ENCODE data around the gene MSX1. TPM values are rescaled to one million over a fixed set of nuclear protein-coding genes. Genes with fewer than 3 reads are reported as not detected.
A peak's percentile ranks its signal among the peaks of the same experiment; 100 is the strongest.

The MSX1 gene
- total and polyA plus RNA-seq, 2 experiments from 2014 or later: 0.61 TPM; not detected in 1

DNA sequence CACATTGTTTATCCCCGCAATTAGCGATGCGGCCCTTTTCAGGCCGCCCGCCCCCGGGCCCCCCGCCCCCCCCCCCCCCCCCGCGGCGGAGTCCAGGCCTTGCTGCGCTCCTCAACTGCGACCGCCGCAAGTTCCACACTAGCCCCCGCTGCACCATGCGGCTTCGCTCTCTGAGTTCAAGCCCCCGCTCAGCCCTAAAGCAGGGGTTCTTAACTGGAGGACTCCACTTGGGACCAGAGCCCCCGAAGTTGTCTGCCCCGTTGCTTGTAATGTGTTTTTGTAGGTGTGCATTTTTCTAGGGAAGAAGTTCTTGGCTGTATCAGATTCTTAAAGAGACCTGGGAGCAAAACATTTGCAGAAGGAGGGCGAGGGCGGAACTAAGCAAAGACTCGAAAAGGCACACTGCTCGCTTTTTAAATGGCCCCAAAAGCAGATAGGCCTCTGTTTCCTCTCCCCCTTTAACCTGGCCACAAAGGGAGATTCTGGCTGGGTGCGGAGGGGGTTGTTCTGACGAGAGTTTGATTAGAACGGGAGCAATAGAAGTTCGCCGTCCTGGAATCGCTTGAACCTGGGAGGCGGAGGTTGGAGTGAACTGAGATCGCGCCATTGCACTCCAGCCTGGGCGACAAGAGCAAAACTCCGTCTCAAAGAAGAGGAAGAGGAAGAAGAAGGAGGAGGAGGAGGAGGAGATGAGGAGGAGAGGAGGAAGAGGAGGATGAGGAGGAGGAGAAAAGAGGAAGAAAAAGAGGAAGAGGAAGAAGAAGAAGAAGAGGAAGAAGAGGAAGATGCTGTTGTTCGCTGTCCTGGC, 2.3 kb upstream of the MSX1 start:
- Mint-ChIP-seq H3K27ac (no peak overlapping the region), H3K4me1 (peaks cover 54% of the 10 kb centered on the region), H3K9me3 (peaks cover 12% of the 10 kb centered on the region), H3K27me3 (ENCODE audit: insufficient read depth, low read depth, poor library complexity) (peaks cover 90% of the 10 kb centered on the region), H3K36me3 (ENCODE audit: low read depth) (no peaks in the 10 kb centered on the region), H3K4me3 (peak overlapping the region; percentile 46; the same call in 1 of the 3 replicates)
- DNase-seq (ENCODE audit: low spot score) (no peak), ATAC-seq (no peak)
- Histone ChIP-seq H3F3A (replicated peaks; ENCODE audit: low read depth) (peaks cover 41% of the 10 kb centered on the region), H3K27ac (ENCODE audit: low read depth) (no peak overlapping the region), H3K4me1 (ENCODE audit: insufficient read depth) (peaks cover 53% of the 10 kb centered on the region), H2AFZ (no peak overlapping the region), H3K4me3 (no peak overlapping the region), H3K36me3 (ENCODE audit: insufficient read depth) (no peaks in the 10 kb centered on the region), H3K27me3 (ENCODE audit: insufficient read depth) (peaks cover 96% of the 10 kb centered on the region), H3K79me2 (replicated peaks; ENCODE audit: insufficient read depth) (no peaks in the 10 kb centered on the region), H3K9me2 (ENCODE audit: insufficient read depth) (no peaks in the 10 kb centered on the region), H4K20me1 (replicated peaks; ENCODE audit: insufficient read depth) (peaks cover 53% of the 10 kb centered on the region), H3K4me2 (no peak overlapping the region)
- no peak for TF ChIP-seq REST (IDR thresholded peaks at IDR 0.05; ENCODE audit: unreplicated experiment)
- TF ChIP-seq EZH2phosphoT487 (IDR thresholded peaks at IDR 0.05; ENCODE audit: unreplicated experiment): peak; percentile 86
- TF ChIP-seq ZNF114 (CRISPR knock-in tag; IDR thresholded peaks at IDR 0.05): no peak
- TF ChIP-seq EZH2 (IDR thresholded peaks at IDR 0.05; ENCODE audit: low read depth, unreplicated experiment): peak; percentile 99
- TF ChIP-seq STAT1 (IDR thresholded peaks at IDR 0.05; ENCODE audit: unreplicated experiment): no peak
- no peak for TF ChIP-seq POLR2AphosphoS5 (IDR thresholded peaks at IDR 0.05; ENCODE audit: low read depth)
- TF ChIP-seq NANOG (IDR thresholded peaks at IDR 0.05; ENCODE audit: borderline replicate concordance): no peak

GRCh38 chr4:4857809-4858508, 1.5 kb upstream of the MSX1 start:
- DNase-seq (ENCODE audit: low spot score): peak; percentile 51
- Mint-ChIP-seq H3K27ac (no peak overlapping the region), H3K4me3 (peak overlapping the region; percentile 55), H3K27me3 (ENCODE audit: insufficient read depth, low read depth, poor library complexity) (peaks cover 90% of the 10 kb centered on the region), H3K36me3 (ENCODE audit: low read depth) (no peaks in the 10 kb centered on the region), H3K9me3 (peaks cover 12% of the 10 kb centered on the region), H3K4me1 (peaks cover 55% of the 10 kb centered on the region)
- no peak for ATAC-seq
- no peaks in the 10 kb centered on the region for H3K9me2 ChIP-seq (ENCODE audit: insufficient read depth)
- no peaks in the 10 kb centered on the region for H3K79me2 ChIP-seq (replicated peaks; ENCODE audit: insufficient read depth)
- 0 out of 2 replicates have a peak overlapping the region, but pooled peaks have one; percentile 10 for H3K4me3 ChIP-seq
- H3K4me1 ChIP-seq (ENCODE audit: insufficient read depth): peaks cover 54% of the 10 kb centered on the region
- H2AFZ ChIP-seq: no peak overlapping the region
- no peak overlapping the region for H3K27ac ChIP-seq (ENCODE audit: low read depth)
- peaks cover 39% of the 10 kb centered on the region for H3F3A ChIP-seq (replicated peaks; ENCODE audit: low read depth)
- H3K27me3 ChIP-seq (ENCODE audit: insufficient read depth): peaks cover 96% of the 10 kb centered on the region
- H3K4me2 ChIP-seq: no peak overlapping the region; the same call in 1 of the 2 replicates
- peaks cover 58% of the 10 kb centered on the region for H4K20me1 ChIP-seq (replicated peaks; ENCODE audit: insufficient read depth)
- H3K36me3 ChIP-seq (ENCODE audit: insufficient read depth): no peaks in the 10 kb centered on the region
- no peak for TF ChIP-seq NANOG (IDR thresholded peaks at IDR 0.05; ENCODE audit: borderline replicate concordance)
- no peak for TF ChIP-seq ZNF114 (CRISPR knock-in tag; IDR thresholded peaks at IDR 0.05)
- no peak for TF ChIP-seq ETS1 (IDR thresholded peaks at IDR 0.05)
- TF ChIP-seq, protein P1, sequence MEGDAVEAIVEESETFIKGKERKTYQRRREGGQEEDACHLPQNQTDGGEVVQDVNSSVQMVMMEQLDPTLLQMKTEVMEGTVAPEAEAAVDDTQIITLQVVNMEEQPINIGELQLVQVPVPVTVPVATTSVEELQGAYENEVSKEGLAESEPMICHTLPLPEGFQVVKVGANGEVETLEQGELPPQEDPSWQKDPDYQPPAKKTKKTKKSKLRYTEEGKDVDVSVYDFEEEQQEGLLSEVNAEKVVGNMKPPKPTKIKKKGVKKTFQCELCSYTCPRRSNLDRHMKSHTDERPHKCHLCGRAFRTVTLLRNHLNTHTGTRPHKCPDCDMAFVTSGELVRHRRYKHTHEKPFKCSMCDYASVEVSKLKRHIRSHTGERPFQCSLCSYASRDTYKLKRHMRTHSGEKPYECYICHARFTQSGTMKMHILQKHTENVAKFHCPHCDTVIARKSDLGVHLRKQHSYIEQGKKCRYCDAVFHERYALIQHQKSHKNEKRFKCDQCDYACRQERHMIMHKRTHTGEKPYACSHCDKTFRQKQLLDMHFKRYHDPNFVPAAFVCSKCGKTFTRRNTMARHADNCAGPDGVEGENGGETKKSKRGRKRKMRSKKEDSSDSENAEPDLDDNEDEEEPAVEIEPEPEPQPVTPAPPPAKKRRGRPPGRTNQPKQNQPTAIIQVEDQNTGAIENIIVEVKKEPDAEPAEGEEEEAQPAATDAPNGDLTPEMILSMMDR (conservative IDR thresholded peaks at IDR 0.05; ENCODE audit: low read depth in 2 of 2): no peak
- TF ChIP-seq CREB1 (CRISPR knock-in tag; IDR thresholded peaks at IDR 0.05; ENCODE audit: low read depth): no peak
- peak; percentile 91 for TF ChIP-seq EZH2phosphoT487 (IDR thresholded peaks at IDR 0.05; ENCODE audit: unreplicated experiment)
- no peak for TF ChIP-seq REST (IDR thresholded peaks at IDR 0.05; ENCODE audit: unreplicated experiment)
- TF ChIP-seq EZH2 (IDR thresholded peaks at IDR 0.05; ENCODE audit: low read depth, unreplicated experiment): peak; percentile 64
- no peak for TF ChIP-seq JUNB (IDR thresholded peaks at IDR 0.05; ENCODE audit: unreplicated experiment)
- no peak for TF ChIP-seq POLR2AphosphoS5 (IDR thresholded peaks at IDR 0.05; ENCODE audit: low read depth)

Data from GM23338 (cell line).